ENCODE data around the gene MAGEB17. TPM values are rescaled to one million over a fixed set of nuclear protein-coding genes. Genes with fewer than 3 reads are reported as not detected.
"Not testable (repeated sequence)": the region's sequence is repeated elsewhere in the genome, so short reads cannot be mapped to it uniquely, and the experiment has no call there.

Gene MAGEB17
- total RNA-seq, 2 donors from 2014 or later: not detected

GRCh38 chrX:16171944-16172343, 4.7 kb downstream of the MAGEB17 start:
- DNase-seq (ENCODE audit: low spot score): no peak
- H3K9me3 ChIP-seq: no peaks in the 10 kb centered on the region
- no peak for TF ChIP-seq CTCF (IDR thresholded peaks at IDR 0.05)
- H3K4me3 ChIP-seq: no peak overlapping the region
- ATAC-seq (ENCODE audit: insufficient number of reproducible peaks, low FRiP score, low read depth): no peak
- H3K4me1 ChIP-seq (ENCODE audit: control insufficient read depth in 1 of 2, low read depth in 2 of 2): no peaks in the 10 kb centered on the region
- H3K36me3 ChIP-seq: no peaks in the 10 kb centered on the region
- no peak overlapping the region for H3K27ac ChIP-seq
- H3K27me3 ChIP-seq (replicated peaks; ENCODE audit: insufficient read depth): no peaks in the 10 kb centered on the region

- ATAC-seq (ENCODE audit: insufficient number of reproducible peaks, low FRiP score, low read depth) (no peak), DNase-seq (ENCODE audit: low spot score) (no peak)
- no peak overlapping the region for H3K4me3 ChIP-seq
- no peak overlapping the region for H3K27ac ChIP-seq
- no peaks in the 10 kb centered on the region for H3K36me3 ChIP-seq
- H3K9me3 ChIP-seq: no peaks in the 10 kb centered on the region
- H3K4me1 ChIP-seq (ENCODE audit: control insufficient read depth in 1 of 2, low read depth in 2 of 2): no peaks in the 10 kb centered on the region
- H3K27me3 ChIP-seq (replicated peaks; ENCODE audit: insufficient read depth): no peaks in the 10 kb centered on the region
- no peak for TF ChIP-seq CTCF (IDR thresholded peaks at IDR 0.05)
These were observed 5.1 kb downstream of the MAGEB17 start for GRCh38 chrX:16172391-16172790.

GRCh38 chrX:16175329-16176061, 8.2 kb downstream of the MAGEB17 start:
- ATAC-seq (ENCODE audit: insufficient number of reproducible peaks, low FRiP score, low read depth) (no peak), DNase-seq (ENCODE audit: low spot score) (no peak)
- Histone ChIP-seq H3K4me1 (ENCODE audit: control insufficient read depth in 1 of 2, low read depth in 2 of 2) (no peaks in the 10 kb centered on the region), H3K27ac (no peak overlapping the region), H3K9me3 (no peaks in the 10 kb centered on the region), H3K27me3 (replicated peaks; ENCODE audit: insufficient read depth) (no peaks in the 10 kb centered on the region), H3K36me3 (no peaks in the 10 kb centered on the region), H3K4me3 (no peak overlapping the region)
- TF ChIP-seq CTCF (IDR thresholded peaks at IDR 0.05): no peak

- no peaks in the 10 kb centered on the region for H3K27me3 ChIP-seq (replicated peaks; ENCODE audit: insufficient read depth)
- DNase-seq (ENCODE audit: low spot score): no peak
- no peak overlapping the region for H3K4me3 ChIP-seq
- no peak for ATAC-seq (ENCODE audit: insufficient number of reproducible peaks, low FRiP score, low read depth)
- no peak overlapping the region for H3K27ac ChIP-seq
- no peaks in the 10 kb centered on the region for H3K36me3 ChIP-seq
- no peaks in the 10 kb centered on the region for H3K4me1 ChIP-seq (ENCODE audit: control insufficient read depth in 1 of 2, low read depth in 2 of 2)
- no peaks in the 10 kb centered on the region for H3K9me3 ChIP-seq
- TF ChIP-seq CTCF (IDR thresholded peaks at IDR 0.05): no peak
These were observed 10.0 kb downstream of the MAGEB17 start for GRCh38 chrX:16177260-16177659.

- ATAC-seq (ENCODE audit: insufficient number of reproducible peaks, low FRiP score, low read depth); H3K27ac ChIP-seq; H3K4me3 ChIP-seq; DNase-seq (ENCODE audit: low spot score); H3K9me3 ChIP-seq; H3K27me3 ChIP-seq (replicated peaks; ENCODE audit: insufficient read depth); H3K36me3 ChIP-seq; H3K4me1 ChIP-seq (ENCODE audit: control insufficient read depth in 1 of 2, low read depth in 2 of 2): not testable (repeated sequence)
These were observed 16.6 kb downstream of the MAGEB17 start for GRCh38 chrX:16183843-16184242.

GRCh38 chrX:16185725-16186136, 18.4 kb downstream of the MAGEB17 start:
- ATAC-seq (ENCODE audit: insufficient number of reproducible peaks, low FRiP score, low read depth) (no peak), DNase-seq (ENCODE audit: low spot score) (no peak)
- H3K4me1 ChIP-seq (ENCODE audit: control insufficient read depth in 1 of 2, low read depth in 2 of 2): no peaks in the 10 kb centered on the region
- H3K4me3 ChIP-seq: no peak overlapping the region
- no peaks in the 10 kb centered on the region for H3K36me3 ChIP-seq
- no peak for TF ChIP-seq CTCF (IDR thresholded peaks at IDR 0.05)
- H3K27ac ChIP-seq: no peak overlapping the region
- H3K27me3 ChIP-seq (replicated peaks; ENCODE audit: insufficient read depth): no peaks in the 10 kb centered on the region
- no peaks in the 10 kb centered on the region for H3K9me3 ChIP-seq
